GM19240 (cell line): ENCODE measurements around the gene BANF2.
A peak's percentile ranks its signal among the peaks of the same experiment; 100 is the strongest.
"Not testable (repeated sequence)": the region's sequence is repeated elsewhere in the genome, so short reads cannot be mapped to it uniquely, and the experiment has no call there.

Experiments used
- DNase-seq: peaks from one replicate; pipeline ENCODE4 v3.0.0; 2011; ENCODE audit warnings: low spot score; ENCODE audit not compliant: insufficient read length

Gene BANF2

GRCh38 chr20:17762243-17762872, 62.6 kb downstream of the BANF2 start:
- DNase-seq: no peak

GRCh38 chr20:17762873-17763557, 63.2 kb downstream of the BANF2 start:
- no peak for DNase-seq

- no peak for DNase-seq
These were observed 65.3 kb downstream of the BANF2 start for GRCh38 chr20:17765017-17765416.

- no peak for DNase-seq
These were observed 65.8 kb downstream of the BANF2 start for GRCh38 chr20:17765584-17765983.

- DNase-seq: no peak
These were observed 66.5 kb downstream of the BANF2 start for GRCh38 chr20:17766226-17766625.

- no peak for DNase-seq
These were observed 67.9 kb downstream of the BANF2 start for GRCh38 chr20:17767624-17768023.

- no peak for DNase-seq
These were observed 68.5 kb downstream of the BANF2 start for GRCh38 chr20:17768271-17768670.

- DNase-seq: not testable (repeated sequence)
These were observed 70.0 kb downstream of the BANF2 start for GRCh38 chr20:17769716-17770115.

GRCh38 chr20:17771206-17772004, 71.6 kb downstream of the BANF2 start:
- no peak for DNase-seq

GRCh38 chr20:17772005-17772343, 72.2 kb downstream of the BANF2 start:
- no peak for DNase-seq

- DNase-seq: no peak
These were observed 73.9 kb downstream of the BANF2 start for GRCh38 chr20:17773619-17774018.

- DNase-seq: no peak
These were observed 75.8 kb downstream of the BANF2 start for GRCh38 chr20:17775600-17775999.

- DNase-seq: no peak
These were observed 76.8 kb downstream of the BANF2 start for GRCh38 chr20:17776551-17776950.

GRCh38 chr20:17779011-17779410, 79.2 kb downstream of the BANF2 start:
- DNase-seq: not testable (repeated sequence)

- DNase-seq: peak; percentile 56
These were observed 83.0 kb downstream of the BANF2 start for GRCh38 chr20:17782768-17783167.

- no peak for DNase-seq
These were observed 83.9 kb downstream of the BANF2 start for GRCh38 chr20:17783671-17784070.

GRCh38 chr20:17785007-17785406, 85.2 kb downstream of the BANF2 start:
- DNase-seq: no peak
